K562 (cell line): ENCODE data around the gene FHDC1.

Experiments used
- CTCF ChIP-seq, 3 experiments: IDR thresholded peaks in 2 of 3; conservative IDR thresholded peaks in 1 of 3; 2 replicates each; pipeline ENCODE4 v1.5.1; 2011 to 2012; ENCODE audit warnings: low read length in 3 of 3, mild to moderate bottlenecking in 3 of 3, control low read depth in 2 of 3, improper control_type of control experiment in 1 of 3, inconsistent platforms in 1 of 3, low read depth in 1 of 3, mixed read lengths in 1 of 3, moderate library complexity in 1 of 3; ENCODE audit not compliant: insufficient read depth in 2 of 3
- EZH2 ChIP-seq: IDR thresholded peaks from 2 replicates; pipeline ENCODE4 v1.6.1; 2012; ENCODE audit warnings: low read depth, mild to moderate bottlenecking, inconsistent platforms, low read length, borderline replicate concordance
- TARDBP ChIP-seq: fragments of 450-650 bp; IDR thresholded peaks from 2 replicates; pipeline ENCODE4 v1.6.1; 2016
- THRB ChIP-seq: fragments of 450-650 bp; formaldehyde crosslinking; conservative IDR thresholded peaks from 2 replicates; pipeline ENCODE4 v1.4.0; 2022; ENCODE audit warnings: mild to moderate bottlenecking, missing genetic modification characterization
- U2AF2 ChIP-seq: fragments of 200-400 bp; formaldehyde crosslinking; optimal IDR thresholded peaks from 2 replicates; pipeline ENCODE3; 2017; ENCODE audit warnings: low read depth, mild to moderate bottlenecking, low read length
- YY1 ChIP-seq, 3 experiments: IDR thresholded peaks; 2 replicates each; pipeline ENCODE4 v1.6.1; 2011; ENCODE audit warnings: low read length in 2 of 3, mild to moderate bottlenecking in 2 of 3, moderate library complexity in 2 of 3, borderline replicate concordance in 1 of 3, control low read depth in 1 of 3, low read depth in 1 of 3; ENCODE audit not compliant: insufficient read depth in 3 of 3, insufficient replicate concordance in 2 of 3, control insufficient read depth in 1 of 3, insufficient read length in 1 of 3; ENCODE audit errors: extremely low read depth in 1 of 3

- no peak for TF ChIP-seq EZH2
- TF ChIP-seq TARDBP = no peak
- no peak for TF ChIP-seq YY1 (IDR thresholded peaks at IDR 0.05; ENCODE audit: borderline replicate concordance in 1 of 3, control insufficient read depth in 1 of 3, extremely low read depth in 1 of 3, insufficient read depth in 3 of 3, insufficient read length in 1 of 3, insufficient replicate concordance in 2 of 3, low read depth in 1 of 3, low read length in 2 of 3)
- no peak for TF ChIP-seq THRB (CRISPR knock-in tag)
- TF ChIP-seq CTCF (IDR thresholded peaks at IDR 0.05 in 2 of 3, conservative IDR thresholded peaks at IDR 0.05 in 1 of 3; ENCODE audit: insufficient read depth in 2 of 3, low read depth in 1 of 3, low read length in 3 of 3) = no peak
- no peak for TF ChIP-seq U2AF2
Observed at GRCh38 chr4:153013202-153013977, 77.3 kb downstream of the FHDC1 start.
